Muscle layer of colon (tissue), 2 donors: ENCODE data around the gene SLC4A4.

Experiments used
- H3K27ac ChIP-seq: one replicate; pipeline ENCODE4 v1.7.0; 2013; ENCODE audit warnings: low read depth, mild to moderate bottlenecking, low read length, moderate library complexity
- H3K27me3 ChIP-seq, 2 donors: one replicate each; pipeline ENCODE4 v1.7.0; 2013; ENCODE audit warnings: low read length in 2 of 2, mild to moderate bottlenecking in 2 of 2; ENCODE audit not compliant: insufficient read depth in 2 of 2, control insufficient read depth in 1 of 2
- H3K36me3 ChIP-seq: one replicate; pipeline ENCODE4 v1.7.0; 2013; ENCODE audit warnings: mild to moderate bottlenecking, low read length; ENCODE audit not compliant: insufficient read depth
- H3K4me1 ChIP-seq: one replicate; pipeline ENCODE4 v1.7.0; 2013; ENCODE audit warnings: mild to moderate bottlenecking, low read length; ENCODE audit not compliant: insufficient read depth
- H3K4me3 ChIP-seq, 2 donors: one replicate each; pipeline ENCODE4 v1.7.0; 2013; ENCODE audit warnings: low read length in 2 of 2, low read depth in 1 of 2, mild to moderate bottlenecking in 1 of 2, moderate library complexity in 1 of 2
- H3K9ac ChIP-seq: one replicate; pipeline ENCODE4 v1.7.0; 2013; ENCODE audit warnings: low read length
- H3K9me3 ChIP-seq: one replicate; pipeline ENCODE4 v1.7.0; 2013; ENCODE audit warnings: mild to moderate bottlenecking, low read length
- donor health status: abdominal sarcoma.
- donor health status: Adenocarcinoma of cecum.

SLC4A4 gene

DNA sequence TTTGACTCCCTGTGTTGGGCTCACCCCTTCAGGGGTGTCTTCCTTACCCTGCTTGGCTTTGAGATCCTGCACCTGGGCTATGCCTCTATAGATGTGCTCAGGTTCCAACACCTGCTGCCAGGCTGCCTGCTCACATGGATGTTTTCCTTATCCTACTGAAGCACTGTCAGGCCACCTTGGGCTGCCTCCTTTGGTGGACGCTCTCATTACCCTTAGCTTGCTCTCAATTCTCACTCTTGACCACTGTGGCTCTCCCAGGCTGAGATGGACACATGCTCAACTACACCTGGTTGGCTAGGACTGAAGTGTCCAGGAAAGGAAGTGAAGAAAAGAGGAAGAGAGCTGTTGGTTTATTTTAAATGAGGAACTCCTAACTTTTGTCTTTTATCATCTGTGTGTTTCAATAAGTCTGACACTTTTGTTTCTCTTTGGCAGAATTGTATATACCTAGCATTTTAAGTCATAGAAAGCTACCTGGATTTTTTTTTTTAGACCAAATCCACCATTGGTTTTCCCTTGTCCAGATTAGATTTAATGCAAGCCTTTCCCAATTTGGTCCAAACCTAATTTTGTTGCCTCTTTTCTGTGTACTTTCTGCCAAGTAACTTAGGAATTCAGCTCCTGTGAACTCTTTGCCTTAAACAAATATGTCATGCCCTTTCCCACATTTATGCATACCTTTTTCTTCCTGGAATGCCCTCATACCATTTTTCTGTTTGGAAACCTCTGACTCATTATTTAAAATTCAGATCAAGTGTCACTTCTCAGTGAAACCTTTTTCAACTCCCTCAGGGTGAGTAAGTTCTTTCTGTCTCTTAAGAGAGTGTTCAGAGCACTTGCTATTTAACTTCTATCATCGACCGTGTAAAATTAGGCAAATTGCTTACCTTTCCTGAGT is 269.2 kb downstream of the SLC4A4 start:
- Histone ChIP-seq H3K4me3 (no peak overlapping the region), H3K36me3 (no peaks in the 10 kb centered on the region)

DNA sequence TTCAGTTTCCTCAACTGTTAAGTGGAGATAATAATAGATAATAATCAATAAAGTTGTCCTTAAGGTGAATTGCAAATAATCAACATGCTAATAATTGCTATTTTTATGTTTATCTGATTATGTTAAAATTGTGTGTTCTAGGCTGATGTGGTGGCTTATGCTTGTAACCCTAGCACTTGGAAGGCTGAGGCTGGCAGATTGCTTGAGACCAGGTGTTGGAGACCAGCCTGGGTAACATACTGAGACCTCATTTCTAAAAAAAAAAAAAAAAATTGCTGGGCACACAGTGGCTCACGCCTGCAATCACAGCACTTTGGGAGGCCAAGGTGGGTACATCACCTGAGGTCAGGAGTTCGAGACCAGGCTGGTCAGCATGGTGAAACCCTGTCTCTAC is 269.9 kb downstream of the SLC4A4 start:
- no peaks in the 10 kb centered on the region for H3K27me3 ChIP-seq
- no peak overlapping the region for H3K4me3 ChIP-seq
- no peak overlapping the region for H3K9ac ChIP-seq
- H3K9me3 ChIP-seq = no peaks in the 10 kb centered on the region
- H3K27ac ChIP-seq = no peak overlapping the region
- H3K36me3 ChIP-seq = no peaks in the 10 kb centered on the region
- H3K4me1 ChIP-seq = no peaks in the 10 kb centered on the region

More for the DNA sequence above, 269.2 kb downstream of the SLC4A4 start:
- H3K27me3 ChIP-seq = no peaks in the 10 kb centered on the region
- H3K9ac ChIP-seq = no peak overlapping the region
- H3K9me3 ChIP-seq = no peaks in the 10 kb centered on the region
- no peak overlapping the region for H3K27ac ChIP-seq
- no peaks in the 10 kb centered on the region for H3K4me1 ChIP-seq

DNA sequence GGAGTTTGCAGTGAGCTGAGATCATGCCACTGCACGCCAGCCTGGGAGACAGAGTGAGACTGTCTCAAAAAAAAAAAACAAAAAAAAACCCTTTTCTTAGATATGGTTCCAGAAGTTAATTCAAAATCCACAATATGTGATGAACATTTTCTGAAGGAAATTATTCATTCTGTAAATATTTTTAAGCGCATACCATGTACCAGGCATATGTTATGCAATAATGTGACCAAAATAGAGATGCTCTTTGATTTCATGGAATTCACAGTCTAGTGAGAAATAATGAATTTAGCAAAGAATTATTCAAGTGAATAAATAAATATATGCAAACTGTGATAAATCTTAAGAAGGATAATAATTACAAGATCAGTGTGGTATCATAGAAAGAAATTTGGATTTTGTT is 270.3 kb downstream of the SLC4A4 start:
- Histone ChIP-seq H3K9me3 (no peaks in the 10 kb centered on the region), H3K36me3 (no peaks in the 10 kb centered on the region), H3K4me1 (no peaks in the 10 kb centered on the region), H3K27me3 (no peaks in the 10 kb centered on the region), H3K4me3 (no peak overlapping the region), H3K27ac (no peak overlapping the region), H3K9ac (no peak overlapping the region)

DNA sequence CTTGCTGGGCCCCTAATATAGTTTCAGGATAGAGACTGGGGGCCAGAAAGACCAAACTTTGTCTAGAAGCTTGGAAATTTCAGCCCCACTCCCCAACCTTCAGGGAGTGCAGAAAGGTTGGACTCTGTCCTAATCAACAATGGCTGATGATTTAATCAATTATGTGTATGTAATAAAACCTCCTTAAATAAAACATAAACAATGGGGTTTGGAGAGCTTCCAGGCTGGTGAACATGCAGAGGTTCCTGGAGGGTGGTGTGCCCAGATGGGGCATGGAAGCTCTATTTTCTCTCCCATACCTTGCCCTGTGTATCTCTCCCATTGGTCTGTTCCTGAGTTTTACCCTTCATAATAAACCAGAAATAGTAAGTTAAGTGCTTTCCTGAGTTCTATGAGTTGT is 270.8 kb downstream of the SLC4A4 start:
- H3K27me3 ChIP-seq = no peaks in the 10 kb centered on the region
- H3K9ac ChIP-seq = no peak overlapping the region
- H3K4me1 ChIP-seq = no peaks in the 10 kb centered on the region
- no peaks in the 10 kb centered on the region for H3K36me3 ChIP-seq
- no peak overlapping the region for H3K4me3 ChIP-seq
- H3K9me3 ChIP-seq = no peaks in the 10 kb centered on the region
- H3K27ac ChIP-seq = no peak overlapping the region

DNA sequence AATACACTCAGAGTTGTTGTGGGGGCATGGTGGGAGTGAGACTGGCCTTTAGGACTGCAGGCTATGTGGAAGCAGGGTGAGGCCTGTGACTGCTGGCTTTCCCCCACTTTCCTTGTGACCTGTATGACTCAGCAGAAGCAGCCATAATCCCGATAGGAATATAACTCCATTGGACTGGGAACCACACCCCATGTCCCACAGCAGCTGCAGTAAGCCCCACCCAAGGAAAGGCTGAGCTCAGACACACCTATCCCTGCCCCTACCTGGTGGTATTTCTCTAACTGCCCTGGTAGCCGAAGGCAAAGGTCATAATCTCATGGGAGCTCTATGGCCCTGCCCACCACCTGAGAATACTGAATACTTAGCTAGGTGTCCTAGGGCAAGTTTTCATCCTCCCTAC is 275.8 kb downstream of the SLC4A4 start:
- H3K9ac ChIP-seq = no peak overlapping the region
- H3K4me3 ChIP-seq = no peak overlapping the region
- H3K27ac ChIP-seq = no peak overlapping the region
- H3K4me1 ChIP-seq = no peaks in the 10 kb centered on the region
- no peaks in the 10 kb centered on the region for H3K27me3 ChIP-seq
- H3K9me3 ChIP-seq = no peaks in the 10 kb centered on the region
- H3K36me3 ChIP-seq = no peaks in the 10 kb centered on the region

DNA sequence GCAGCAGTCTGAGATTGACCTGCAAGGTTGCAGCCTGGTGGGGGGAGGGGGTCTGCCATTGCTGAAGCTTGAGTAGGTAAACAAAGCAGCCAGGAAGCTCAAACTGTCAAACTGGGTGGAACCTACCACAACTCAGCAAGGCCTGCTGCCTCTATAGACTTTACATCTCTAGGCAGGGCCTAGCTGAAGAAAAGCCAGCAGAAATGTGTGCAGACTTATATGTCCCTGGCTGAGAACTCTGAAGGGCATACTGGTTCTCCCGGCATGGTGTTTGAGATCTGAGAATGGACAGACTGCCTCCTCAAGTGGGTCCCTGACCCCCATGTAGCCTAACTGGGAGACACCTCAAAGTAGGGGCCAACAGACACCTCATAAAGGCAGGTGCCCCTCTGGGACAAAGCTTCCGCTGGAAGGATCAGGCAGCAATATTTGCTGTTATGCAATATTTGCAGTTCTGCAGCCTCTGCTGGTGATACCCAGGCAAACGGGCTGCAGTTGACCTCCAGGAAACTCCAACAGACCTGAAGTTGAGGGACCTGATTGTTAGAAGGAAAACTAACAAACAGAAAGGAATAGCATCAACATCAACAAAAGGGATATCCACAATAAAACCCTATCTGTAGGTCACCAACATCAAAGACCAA is 277.5 kb downstream of the SLC4A4 start:
- H3K36me3 ChIP-seq = no peaks in the 10 kb centered on the region
- no peaks in the 10 kb centered on the region for H3K27me3 ChIP-seq
- no peak overlapping the region for H3K4me3 ChIP-seq
- H3K9me3 ChIP-seq = no peaks in the 10 kb centered on the region
- H3K4me1 ChIP-seq = no peaks in the 10 kb centered on the region
- H3K27ac ChIP-seq = no peak overlapping the region
- H3K9ac ChIP-seq = no peak overlapping the region
